Measurements from ENCODE around the gene POLH. TPM values are rescaled to one million over a fixed set of nuclear protein-coding genes. Genes with fewer than 3 reads are reported as not detected.

POLH gene
- total and polyA plus RNA-seq, 9 of the 15 experiments (the other 6 are each of a cell fraction or from before 2014, with no cell fraction given), result 5.8 to 31.6 (median 20.6) TPM

- TF ChIP-seq CREM (IDR thresholded peaks at IDR 0.05; ENCODE audit: low read depth) (peak; percentile 54), SIRT6 (IDR thresholded peaks at IDR 0.05; ENCODE audit: low read depth, low read length) (no peak), SAFB2 (IDR thresholded peaks at IDR 0.05; ENCODE audit: borderline replicate concordance, low read depth, low read length, severe bottlenecking) (no peak), KLF10 (CRISPR knock-in tag; IDR thresholded peaks at IDR 0.05) (no peak), ZFX (CRISPR knock-in tag; IDR thresholded peaks at IDR 0.05) (no peak), PREB (CRISPR knock-in tag; IDR thresholded peaks at IDR 0.05) (no peak), POLR2AphosphoS2 (IDR thresholded peaks at IDR 0.05; ENCODE audit: low read length) (no peak), KAT2B (IDR thresholded peaks at IDR 0.05; ENCODE audit: low read depth, low read length) (no peak), TAF9B (IDR thresholded peaks at IDR 0.05; ENCODE audit: partially characterized antibody) (no peak), TAF7 (tag; IDR thresholded peaks at IDR 0.05) (no peak), L3MBTL2 (IDR thresholded peaks at IDR 0.05) (peak; percentile 66; the same call in 1 of the 2 replicates), ZBTB26 (CRISPR knock-in tag; IDR thresholded peaks at IDR 0.05) (no peak), BACH1 (tag; IDR thresholded peaks at IDR 0.05) (no peak), ILF3 (IDR thresholded peaks at IDR 0.05; ENCODE audit: borderline replicate concordance) (no peak), ZC3H11A (IDR thresholded peaks at IDR 0.05; ENCODE audit: low read depth, low read length) (no peak), CAMTA2 (CRISPR knock-in tag; conservative IDR thresholded peaks at IDR 0.05) (no peak), ELK3 (CRISPR knock-in tag; IDR thresholded peaks at IDR 0.05) (no peak), ZHX1 (conservative IDR thresholded peaks at IDR 0.05; ENCODE audit: low read length) (no peak), PML (IDR thresholded peaks at IDR 0.05; ENCODE audit: low read length) (peak; percentile 45), ZNF311 (CRISPR knock-in tag; IDR thresholded peaks at IDR 0.05) (no peak), NFXL1 (CRISPR knock-in tag; IDR thresholded peaks at IDR 0.05) (no peak), BRD4 (IDR thresholded peaks at IDR 0.05) (no peak), ZBTB34 (CRISPR knock-in tag; IDR thresholded peaks at IDR 0.05) (no peak)
Observed at GRCh38 chr6:43639984-43640800, 64.2 kb downstream of the POLH start (continued).
